H1 (cell line): ENCODE measurements around the gene SCRN1. TPM values are rescaled to one million over a fixed set of nuclear protein-coding genes. Genes with fewer than 3 reads are reported as not detected.

Experiments used
- CTCF ChIA-PET: fragments of 300-600 bp; sonication (Branson Sonifier 250); formaldehyde crosslinking; loops from one replicate; lab custom pipeline; 2021; ENCODE audit not compliant: partially characterized antibody; lab: Charles Lee
- POLR2A ChIA-PET: fragments of 300-600 bp; sonication (Branson Sonifier 250); formaldehyde crosslinking; loops from one replicate; lab custom pipeline; 2021; ENCODE audit warnings: inconsistent platforms; ENCODE audit not compliant: partially characterized antibody; lab: Charles Lee
- DNase-seq, 2 experiments: peaks; one replicate each; pipeline versions ENCODE4 v3.0.0 to v3.0.0-alpha.2; 2010 to 2022; ENCODE audit warnings: low spot score in 2 of 2, low read depth in 1 of 2, mixed read lengths in 1 of 2
- FAIRE-seq: peaks from 2 replicates; lab custom pipeline; 2011; peaks lifted over from hg19 to GRCh38; lab: Jason Lieb, UNC
- H2AFZ ChIP-seq: 2 replicates; pipeline ENCODE4 v1.8.1; 2012; ENCODE audit warnings: low read length, inconsistent platforms
- H2AK5ac ChIP-seq: 2 replicates; pipeline ENCODE4 v1.6.1; 2013; ENCODE audit warnings: low read depth, low read length
- H2BK120ac ChIP-seq: replicated peaks from 2 replicates; pipeline ENCODE3; 2013; ENCODE audit warnings: low read depth, low read length, inconsistent platforms
- H2BK12ac ChIP-seq: 2 replicates; pipeline ENCODE4 v1.6.1; 2013; ENCODE audit warnings: low read depth, low read length
- H2BK15ac ChIP-seq: 2 replicates; pipeline ENCODE4 v1.6.1; 2013; ENCODE audit warnings: low read length
- H2BK20ac ChIP-seq: 2 replicates; pipeline ENCODE4 v1.6.1; 2013; ENCODE audit warnings: low read length
- H2BK5ac ChIP-seq: 2 replicates; pipeline ENCODE4 v1.6.1; 2013; ENCODE audit warnings: low read depth, low read length
- H3K14ac ChIP-seq: 2 replicates; pipeline ENCODE4 v1.6.1; 2013; ENCODE audit warnings: inconsistent platforms; ENCODE audit not compliant: insufficient read length
- H3K18ac ChIP-seq: 2 replicates; pipeline ENCODE4 v1.6.1; 2013; ENCODE audit warnings: low read length; ENCODE audit errors: extremely low read depth
- H3K23ac ChIP-seq: 2 replicates; pipeline ENCODE4 v1.6.1; 2013; ENCODE audit warnings: inconsistent platforms; ENCODE audit not compliant: insufficient read length
- H3K23me2 ChIP-seq: 2 replicates; pipeline ENCODE4 v1.6.1; 2013; ENCODE audit warnings: low read depth, low read length
- H3K27ac ChIP-seq: 2 replicates; pipeline ENCODE4 v1.6.1; 2011; ENCODE audit warnings: low read depth, low read length, inconsistent platforms
- H3K27me3 ChIP-seq, 4 experiments: replicated peaks in 1 of 4; 1 replicate in 1 of 4; 2 replicates in 3 of 4; pipeline versions ENCODE4 v1.6.1 to v1.8.1; 2011 to 2013; ENCODE audit warnings: low read length in 3 of 4, mild to moderate bottlenecking in 3 of 4, inconsistent platforms in 2 of 4, mixed read lengths in 2 of 4, moderate library complexity in 1 of 4; ENCODE audit not compliant: control insufficient read depth in 3 of 4, insufficient read depth in 3 of 4; ENCODE audit errors: extremely low read depth in 1 of 4
- H3K36me3 ChIP-seq, 4 experiments: 2 replicates each; pipeline versions ENCODE4 v1.6.1 to v1.8.1; 2011 to 2013; ENCODE audit warnings: mild to moderate bottlenecking in 4 of 4, low read length in 3 of 4, moderate library complexity in 2 of 4, control low read depth in 1 of 4, inconsistent platforms in 1 of 4; ENCODE audit not compliant: insufficient read depth in 4 of 4, control insufficient read depth in 2 of 4
- H3K4ac ChIP-seq: replicated peaks from 2 replicates; pipeline ENCODE3; 2013; ENCODE audit warnings: low read length, low read depth, mixed read lengths, inconsistent platforms; ENCODE audit not compliant: insufficient read length
- H3K4me1 ChIP-seq, 4 experiments: replicated peaks in 1 of 4; 1 replicate in 1 of 4; 2 replicates in 3 of 4; pipeline versions ENCODE4 v1.6.1 to v1.8.1; 2011 to 2013; ENCODE audit warnings: low read length in 3 of 4, inconsistent platforms in 2 of 4, mixed read lengths in 1 of 4; ENCODE audit not compliant: insufficient read depth in 4 of 4, control insufficient read depth in 3 of 4
- H3K4me2 ChIP-seq, 2 experiments: 2 replicates each; pipeline versions ENCODE4 v1.6.1 to v1.8.1; 2011 to 2013; ENCODE audit warnings: low read depth in 2 of 2, low read length in 2 of 2, control low read depth in 1 of 2, inconsistent platforms in 1 of 2, mild to moderate bottlenecking in 1 of 2; ENCODE audit not compliant: insufficient read depth in 1 of 2
- H3K4me3 ChIP-seq, 4 experiments: fragments of 200-600, 300-600 bp in 1 of 4; sonication (generic), shearing (Covaris generic), sonication (Bioruptor Twin) in 1 of 4; 2 replicates each; pipeline versions ENCODE4 v1.5.1 to v1.8.1; 2011 to 2016; ENCODE audit warnings: low read length in 4 of 4, low read depth in 3 of 4, control low read depth in 2 of 4, inconsistent platforms in 2 of 4, mild to moderate bottlenecking in 2 of 4, mixed read lengths in 1 of 4, moderate library complexity in 1 of 4; ENCODE audit not compliant: insufficient read depth in 2 of 4; ENCODE audit errors: extremely low read depth in 1 of 4
- H3K56ac ChIP-seq: replicated peaks from 2 replicates; pipeline ENCODE3; 2013; ENCODE audit warnings: low read depth, mild to moderate bottlenecking, mixed read lengths, low read length, inconsistent platforms; ENCODE audit not compliant: insufficient read length
- H3K79me1 ChIP-seq: 2 replicates; pipeline ENCODE4 v1.6.1; 2013; ENCODE audit warnings: low read depth, low read length, control low read depth
- H3K79me2 ChIP-seq, 2 experiments: 2 replicates each; pipeline versions ENCODE4 v1.6.1 to v1.8.1; 2012 to 2013; ENCODE audit warnings: low read length in 2 of 2, mild to moderate bottlenecking in 2 of 2, inconsistent platforms in 1 of 2; ENCODE audit not compliant: insufficient read depth in 2 of 2, control insufficient read depth in 1 of 2
- H3K9ac ChIP-seq, 4 experiments: replicated peaks in 1 of 4; 1 replicate in 1 of 4; 2 replicates in 3 of 4; pipeline versions ENCODE4 v1.6.1 to v1.8.1; 2011 to 2013; ENCODE audit warnings: low read depth in 3 of 4, low read length in 3 of 4, control low read depth in 2 of 4, mild to moderate bottlenecking in 2 of 4, moderate library complexity in 2 of 4, inconsistent platforms in 1 of 4; ENCODE audit errors: extremely low read depth in 1 of 4
- H3K9me3 ChIP-seq, 2 experiments: 2 replicates each; pipeline versions ENCODE4 v1.6.1 to v1.8.1; 2012 to 2013; ENCODE audit warnings: mild to moderate bottlenecking in 2 of 2, moderate library complexity in 2 of 2, control low read depth in 1 of 2, inconsistent platforms in 1 of 2, low read depth in 1 of 2, low read length in 1 of 2, mixed read lengths in 1 of 2; ENCODE audit not compliant: insufficient read depth in 2 of 2
- H4K20me1 ChIP-seq, 2 experiments: replicated peaks in 1 of 2; 2 replicates each; pipeline versions ENCODE3 to v1.8.1; 2011 to 2013; ENCODE audit warnings: inconsistent platforms in 2 of 2, low read length in 2 of 2, mild to moderate bottlenecking in 1 of 2; ENCODE audit not compliant: insufficient read depth in 2 of 2, control insufficient read depth in 1 of 2
- H4K5ac ChIP-seq: 2 replicates; pipeline ENCODE4 v1.6.1; 2013; ENCODE audit warnings: low read length, low read depth, mixed read lengths, inconsistent platforms; ENCODE audit not compliant: insufficient read length
- H4K8ac ChIP-seq: 2 replicates; pipeline ENCODE4 v1.8.0; 2013; ENCODE audit warnings: mild to moderate bottlenecking, moderate library complexity, low read length, inconsistent platforms; ENCODE audit not compliant: insufficient read depth; ENCODE audit errors: extremely low read depth
- H4K91ac ChIP-seq: replicated peaks from 2 replicates; pipeline ENCODE3; 2013; ENCODE audit warnings: low read length, mixed read lengths, inconsistent platforms; ENCODE audit not compliant: insufficient read length
- HDAC2 ChIP-seq, 2 experiments: fragments of 300-600 bp in 1 of 2; sonication (generic) in 1 of 2; IDR thresholded peaks; 2 replicates each; pipeline ENCODE4 v1.6.1; 2011 to 2012; ENCODE audit warnings: low read depth in 2 of 2, low read length in 2 of 2, mild to moderate bottlenecking in 2 of 2, moderate library complexity in 2 of 2, borderline replicate concordance in 1 of 2, inconsistent platforms in 1 of 2
- SP2 ChIP-seq: IDR thresholded peaks from 2 replicates; pipeline ENCODE4 v1.6.1; 2012; ENCODE audit warnings: mild to moderate bottlenecking, low read length, inconsistent platforms
- WGBS, 2 experiments: shearing (Covaris generic) in 1 of 2; methylation state at CpG; one replicate each; pipeline versions ENCODE4 v1.1.6 to v1.1.7; 2013 to 2015; ENCODE audit warnings: low lambda C conversion rate in 2 of 2, mixed read lengths in 2 of 2, inconsistent platforms in 1 of 2, low coverage in 1 of 2, missing lambda C conversion rate in 1 of 2; ENCODE audit not compliant: insufficient replicate concordance in 2 of 2, insufficient coverage in 1 of 2, insufficient read length in 1 of 2; ENCODE audit errors: extremely low coverage in 1 of 2, missing lambda C conversion rate in 1 of 2; 5-methylcytosine and 5-hydroxymethylcytosine counted together
- polyA plus RNA-seq, 7 experiments: library from polyadenylated mRNA; depleted of rRNA in 3 of 7; stranded (reverse) in 5 of 7; unstranded in 2 of 7; fragments of >200 nt in 5 of 7; fragments of 200-250 nt in 2 of 7; gene quantifications; 1 replicate in 5 of 7; 2 replicates in 1 of 7; 4 replicates in 1 of 7; pipeline versions ENCODE4 v1.2.1 to v1.2.3, GENCODE V29; 2011 to 2013; ENCODE audit warnings: missing spikeins in 2 of 7, mixed read lengths in 2 of 7
- total RNA-seq: library from RNA; stranded (reverse); fragmentation: NEBNext Ultra II Directional; extraction: Animal tissue kit (Norgen Biotek cat#: 25700); gene quantifications from 2 replicates; pipeline ENCODE4 v1.2.1, GENCODE V29; 2021

Gene SCRN1
- total and polyA plus RNA-seq, 2 of the 8 experiments (the other 6 are each of a cell fraction or from before 2014, with no cell fraction given) = 36.0 to 75.8 TPM

GRCh38 chr7:29974286-29974685, 15.3 kb downstream of the SCRN1 start:
- no peak overlapping the region for H3K4me3 ChIP-seq

More at GRCh38 chr7:29974286-29974685, 15.3 kb downstream of the SCRN1 start:
- Histone ChIP-seq H3K9me3 (no peaks in the 10 kb centered on the region), H2BK12ac (no peak overlapping the region), H4K8ac (no peak overlapping the region), H4K91ac (no peak overlapping the region), H4K20me1 (peaks cover 0 to 10% of the 10 kb centered on the region in 2 experiments), H2BK20ac (no peak overlapping the region), H3K27me3 (no peaks in the 10 kb centered on the region), H3K23ac (no peak overlapping the region), H3K4ac (no peak overlapping the region), H4K5ac (no peak overlapping the region), H2BK5ac (no peak overlapping the region), H2BK120ac (no peak overlapping the region), H3K56ac (no peak overlapping the region), H3K79me2 (peaks cover 7 to 72% of the 10 kb centered on the region in 2 experiments), H3K14ac (no peak overlapping the region), H3K9ac (no peak overlapping the region), H2AFZ (no peak overlapping the region), H3K4me2 (no peak overlapping the region), H3K79me1 (peaks cover 7% of the 10 kb centered on the region; the same call in 1 of the 2 replicates), H3K27ac (no peak overlapping the region), H3K18ac (no peak overlapping the region), H2BK15ac (no peak overlapping the region), H3K4me1 (no peaks in the 10 kb centered on the region), H3K36me3 (no peaks in the 10 kb centered on the region), H2AK5ac (no peak overlapping the region), H3K23me2 (no peaks in the 10 kb centered on the region)
- WGBS, 2 experiments = 94% methylated on average over 3 of the region's 3 CpGs; no CpG with 5 or more reads in 1 of the 2 experiments
- no peak for FAIRE-seq
- CTCF ChIA-PET = interaction anchor here (0.9 to 1.1 kb wide), 3 partner anchors 10 to 87 kb away, joined by 3 to 6 read pairs (median 3); no protein-coding TSS in a partner anchor
- no peak for TF ChIP-seq HDAC2 (IDR thresholded peaks at IDR 0.05; ENCODE audit: borderline replicate concordance in 1 of 2, low read depth in 2 of 2, low read length in 2 of 2)
- no peak for TF ChIP-seq SP2
- no peak for DNase-seq
- POLR2A ChIA-PET = interaction anchor here (0.6 to 1.2 kb wide), 2 partner anchors 14 to 19 kb away, joined by 3 read pairs; no protein-coding TSS in a partner anchor
